GM21786 (cell line): ENCODE data around the gene TRPM8.

Experiments used
- ATAC-seq: cut with Tn5 transposase; IDR thresholded peaks from one replicate; pipeline ENCODE4 v1.9.1; 2021; ENCODE audit not compliant: unreplicated experiment

Gene TRPM8

DNA sequence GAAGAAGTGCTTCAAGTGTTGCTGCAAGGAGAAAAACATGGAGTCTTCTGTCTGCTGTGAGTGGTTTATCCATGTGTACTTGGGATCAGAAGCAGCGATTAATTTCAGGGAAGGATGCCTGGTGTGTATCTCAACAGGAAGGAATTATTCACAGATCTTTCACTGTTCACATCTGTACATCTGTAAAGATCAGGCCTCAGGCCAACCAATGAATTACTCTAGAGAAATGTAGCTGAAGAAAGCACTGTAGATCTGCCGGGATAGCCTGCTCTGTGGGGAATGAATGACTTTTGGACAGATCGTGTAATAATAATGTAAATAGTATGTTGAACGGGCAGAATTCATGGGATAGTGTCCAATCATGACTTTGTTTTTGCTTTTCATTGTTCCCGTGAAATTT lies 79.3 kb downstream of the TRPM8 start:
- no peak for ATAC-seq

DNA sequence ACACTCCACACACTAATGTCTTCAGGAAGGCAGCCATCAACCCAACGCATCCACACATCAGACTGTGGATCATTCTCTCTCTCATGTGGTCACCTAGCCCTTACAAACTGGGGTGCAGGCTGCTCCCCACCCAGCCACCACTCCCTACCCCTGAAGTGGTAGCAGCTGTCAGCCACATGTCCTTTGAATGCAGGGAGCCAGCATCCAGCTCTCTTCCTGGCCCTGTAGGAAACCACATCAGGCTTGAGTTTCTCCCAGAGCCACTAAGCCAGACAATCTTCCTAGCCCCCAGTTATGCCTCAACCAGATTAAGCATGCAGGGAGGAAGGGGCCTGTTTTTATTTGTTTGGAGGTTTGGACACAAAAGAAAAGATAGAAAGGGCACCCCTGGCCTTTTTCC lies 80.5 kb downstream of the TRPM8 start:
- ATAC-seq: no peak

DNA sequence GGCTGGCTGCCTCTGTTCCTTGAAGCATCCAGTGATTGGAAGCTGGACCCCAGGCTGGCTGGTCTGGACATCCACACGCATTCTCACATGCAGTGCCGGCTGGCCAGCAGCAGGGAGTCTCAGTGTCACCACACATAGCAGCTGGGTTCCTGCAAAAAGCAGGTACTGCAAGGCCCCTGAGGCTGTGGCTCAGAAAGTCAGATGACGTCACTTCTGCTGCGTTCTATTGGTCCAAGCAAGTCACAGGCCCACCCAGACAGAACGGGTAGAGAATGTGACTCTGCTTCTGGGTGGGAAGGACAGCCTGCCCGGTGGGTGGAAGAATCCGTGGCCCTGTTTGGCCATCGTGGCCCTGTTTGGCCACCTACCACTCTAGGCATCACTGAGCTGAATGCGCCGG lies 82.0 kb downstream of the TRPM8 start:
- no peak for ATAC-seq

DNA sequence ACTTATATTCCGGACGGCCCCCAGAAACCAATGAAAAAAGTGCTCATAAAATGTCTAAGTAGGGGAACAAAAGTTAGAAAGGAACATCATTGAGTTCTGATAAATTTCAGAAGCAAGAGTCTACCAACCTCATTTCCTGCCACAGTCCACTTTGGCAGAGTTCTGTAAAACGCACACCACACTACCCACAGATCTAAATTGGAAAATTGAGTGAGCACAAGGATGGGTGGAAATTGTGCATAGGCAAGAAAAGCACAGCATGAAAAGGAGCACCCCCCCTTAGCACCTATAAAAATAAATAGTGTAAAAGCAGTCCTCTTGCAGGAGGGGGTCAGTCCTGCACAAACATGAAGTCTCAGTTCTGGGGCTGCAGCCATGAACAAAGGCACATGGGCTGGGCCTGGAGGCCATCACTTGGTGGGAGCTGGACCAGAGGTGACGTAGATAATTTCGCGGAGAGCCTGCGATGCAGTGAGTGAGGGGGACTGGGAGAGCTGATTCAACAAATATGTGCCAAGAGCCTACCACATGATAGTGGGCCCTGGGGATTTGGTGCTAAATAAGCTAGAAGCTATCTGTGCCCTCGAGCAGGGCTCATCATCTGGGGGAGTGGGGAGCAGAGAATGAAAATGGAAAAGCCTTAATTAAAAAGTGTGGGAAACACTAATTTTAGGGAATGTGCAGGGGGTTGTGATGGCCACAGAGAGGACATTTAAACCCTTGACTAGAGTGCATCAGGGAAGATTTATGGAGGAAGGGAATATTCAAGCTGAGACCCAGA lies 84.4 kb downstream of the TRPM8 start:
- no peak for ATAC-seq

DNA sequence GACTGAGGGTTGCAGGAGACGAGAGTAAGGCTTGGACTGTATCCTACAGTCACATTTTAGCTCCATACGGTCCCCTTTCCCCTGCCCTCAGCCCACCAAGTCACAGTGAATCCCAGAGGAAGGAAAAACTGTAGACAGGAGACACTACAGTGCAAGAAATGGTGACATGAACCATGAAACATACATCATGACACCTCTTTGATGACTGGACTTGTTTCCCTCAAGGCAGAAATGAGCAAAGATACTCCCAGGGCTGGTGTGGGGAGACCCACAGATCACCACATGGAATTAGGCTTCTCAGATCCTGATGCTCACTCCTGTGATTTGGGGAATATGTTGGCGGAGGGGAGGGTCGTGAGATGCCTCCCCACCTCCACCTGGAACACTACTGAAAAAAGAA lies 85.1 kb downstream of the TRPM8 start:
- ATAC-seq: no peak

DNA sequence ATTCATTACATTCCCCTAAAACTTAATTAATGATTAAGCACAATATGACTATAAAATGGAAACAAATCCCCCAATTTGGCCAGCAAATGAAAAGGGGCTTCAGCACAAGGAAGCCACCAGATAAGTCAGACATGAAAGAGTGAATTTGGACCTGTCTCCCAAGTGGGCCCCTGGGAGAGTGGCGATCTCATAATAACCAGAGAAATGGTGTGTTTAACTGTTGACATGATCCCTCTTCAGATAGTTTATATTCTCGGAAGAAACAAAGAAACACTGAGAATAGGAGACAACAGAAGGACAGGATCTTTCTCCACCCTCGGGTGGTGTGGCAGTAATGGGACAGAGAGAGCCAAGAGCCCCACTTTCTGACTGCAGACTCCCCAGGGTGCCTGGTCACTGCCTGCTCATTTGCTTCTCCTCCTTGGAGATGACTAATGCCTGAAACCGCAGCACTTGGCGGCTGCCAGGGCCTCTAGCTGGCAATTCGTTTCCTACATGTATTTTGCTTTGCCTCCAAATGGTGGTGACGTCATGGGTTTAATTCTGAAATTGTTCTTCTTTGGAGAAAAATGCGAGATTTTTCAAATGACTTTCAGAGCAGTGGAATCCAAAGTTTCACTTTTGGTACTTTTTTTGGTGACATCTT lies 86.9 kb downstream of the TRPM8 start:
- no peak for ATAC-seq

DNA sequence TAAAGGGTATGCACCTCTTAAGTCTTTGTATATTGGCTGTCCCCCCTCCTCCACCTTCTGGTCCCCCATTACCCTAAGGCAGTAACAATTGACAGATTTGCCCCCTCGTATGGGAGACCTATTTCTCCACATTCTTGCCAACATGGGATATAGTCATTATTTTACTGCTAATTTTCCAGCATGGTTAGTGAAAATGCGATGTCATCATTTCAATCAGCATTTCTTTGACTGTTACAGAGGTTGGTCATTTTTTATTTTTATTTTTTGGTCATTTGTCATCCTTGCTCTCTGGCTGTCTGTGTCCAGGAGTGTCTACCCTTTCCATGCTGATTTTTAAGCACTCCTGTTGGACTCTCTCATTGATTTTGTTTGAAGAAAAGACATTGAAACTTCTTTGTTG lies 88.0 kb downstream of the TRPM8 start:
- no peak for ATAC-seq

DNA sequence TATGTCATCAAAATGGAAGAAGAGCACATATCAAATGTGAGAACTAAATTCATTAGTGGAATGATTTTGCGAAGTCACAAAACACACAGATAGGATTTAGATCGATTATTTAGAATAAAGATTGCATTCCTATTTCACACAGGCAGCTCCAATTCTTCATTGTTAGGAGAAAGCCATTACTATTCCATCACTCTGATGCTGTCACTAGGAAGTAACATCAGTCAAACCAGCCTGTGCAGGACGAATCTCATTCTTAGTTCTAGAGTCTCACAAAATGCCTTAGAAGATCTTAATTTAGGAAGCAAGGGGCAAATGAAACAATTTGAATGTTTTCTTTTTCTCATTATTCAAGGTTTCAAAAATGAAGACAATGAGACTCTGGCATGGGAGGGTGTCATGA lies 89.3 kb downstream of the TRPM8 start:
- no peak for ATAC-seq

DNA sequence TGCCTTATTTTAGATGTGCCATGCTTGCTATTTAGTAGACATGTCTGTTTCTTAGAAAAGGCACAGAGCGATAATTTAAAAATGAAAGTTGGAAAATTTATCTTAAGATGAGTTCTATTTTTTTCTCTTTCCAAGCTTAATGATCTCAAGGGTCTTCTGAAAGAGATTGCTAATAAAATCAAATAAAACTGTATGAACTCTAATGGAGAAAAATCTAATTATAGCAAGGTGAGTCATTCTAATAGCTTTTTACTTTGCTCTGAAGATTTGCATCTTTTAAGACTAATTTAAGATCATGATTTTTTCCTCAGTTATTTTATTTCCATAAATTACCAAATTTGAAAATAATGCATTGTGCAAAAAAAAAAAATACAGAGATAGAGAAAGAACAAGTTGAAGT lies 97.3 kb downstream of the TRPM8 start:
- ATAC-seq: no peak

DNA sequence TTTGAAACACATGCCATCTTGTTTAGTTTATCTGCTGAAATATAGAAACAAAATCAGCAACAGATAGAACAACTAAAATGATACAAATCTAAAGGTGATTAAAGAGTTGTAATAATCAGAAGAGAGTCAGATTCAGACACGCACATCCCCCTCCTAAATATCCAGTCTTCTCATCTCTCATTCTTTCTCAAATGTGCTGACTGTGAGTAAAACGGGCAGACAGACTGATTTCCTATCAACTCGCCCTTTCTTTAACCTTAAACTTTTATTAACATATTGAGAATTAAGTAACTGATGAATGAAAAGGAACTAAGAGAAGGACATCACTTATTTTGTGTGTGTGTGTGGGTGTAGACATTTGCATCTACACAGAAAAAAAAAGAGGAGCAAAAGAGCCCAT lies 98.7 kb downstream of the TRPM8 start:
- ATAC-seq: no peak

DNA sequence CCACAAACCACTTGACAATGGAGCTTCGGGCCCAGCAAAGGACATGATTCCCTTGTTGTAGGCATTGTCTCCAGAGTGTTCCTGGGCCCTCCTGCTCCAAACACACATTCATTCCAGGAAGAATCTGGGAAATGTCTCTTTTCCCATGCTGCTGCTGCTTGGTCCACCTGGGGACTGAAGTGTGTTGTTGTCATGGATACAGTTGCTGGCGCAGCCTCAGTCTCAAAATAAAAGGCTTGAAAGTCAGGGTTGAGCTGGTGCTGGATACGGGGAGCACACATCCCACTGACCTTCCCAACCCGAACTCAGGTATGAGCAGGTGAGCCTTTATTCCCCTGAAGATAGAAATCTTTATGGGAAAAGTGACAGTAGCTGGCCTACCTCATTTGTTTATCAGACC lies 102.7 kb downstream of the TRPM8 start:
- ATAC-seq: no peak

DNA sequence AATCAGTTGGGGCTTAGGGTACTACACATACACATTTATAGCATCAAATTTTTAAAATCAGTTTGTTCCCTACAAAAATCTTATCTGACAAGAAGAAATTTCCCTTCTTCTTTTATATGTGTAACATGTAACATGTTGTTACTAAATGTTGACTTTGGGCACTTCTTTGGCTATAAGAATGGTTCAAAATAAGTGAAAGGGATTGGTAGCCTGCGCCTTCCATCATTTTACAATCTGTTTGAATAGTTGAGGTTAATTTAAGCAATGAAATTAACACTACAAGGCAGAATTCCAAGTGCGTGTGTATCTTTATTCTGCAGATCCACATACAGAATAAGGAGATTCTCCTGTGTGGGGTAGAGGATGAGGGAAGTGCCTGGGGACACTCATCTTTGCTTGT lies 103.2 kb downstream of the TRPM8 start:
- ATAC-seq: no peak

DNA sequence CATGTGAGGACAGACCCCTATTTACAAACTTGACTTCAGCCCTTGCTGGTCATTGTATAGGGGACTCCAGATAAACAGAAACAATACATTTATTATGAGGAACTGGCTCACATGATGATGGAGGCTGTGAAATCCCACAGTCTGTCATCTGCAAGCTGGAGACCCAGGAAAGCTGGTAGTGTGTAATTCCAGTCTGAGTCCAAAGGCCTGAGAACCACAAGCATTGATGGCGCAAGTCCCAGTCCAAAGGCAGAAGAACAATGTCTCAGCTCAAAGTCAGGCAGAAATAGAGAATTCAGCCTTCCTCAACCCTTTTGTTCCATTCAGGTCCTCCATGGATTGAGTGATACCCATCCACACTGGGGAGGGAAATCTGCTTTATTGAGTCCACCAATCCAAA lies 105.3 kb downstream of the TRPM8 start:
- no peak for ATAC-seq

DNA sequence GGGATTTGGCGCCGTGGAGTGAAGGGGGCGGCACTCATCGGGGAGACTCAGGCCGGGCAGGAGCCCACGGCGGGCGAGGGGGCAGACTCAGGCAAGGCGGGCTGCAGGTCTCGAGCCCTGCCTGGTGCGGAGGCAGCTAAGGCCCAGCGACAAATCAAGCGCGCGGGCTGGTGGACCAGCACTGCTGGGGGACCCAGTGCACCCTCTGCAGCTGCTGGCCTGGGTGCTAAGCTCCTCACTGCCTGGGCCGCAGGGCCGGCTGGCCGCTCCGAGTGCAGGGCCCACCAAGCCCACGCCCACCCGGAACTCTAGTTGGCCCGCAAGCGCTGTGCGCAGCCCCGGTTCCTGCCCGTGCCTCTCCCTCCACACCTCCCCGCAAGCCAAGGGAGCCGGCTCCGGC lies 107.1 kb downstream of the TRPM8 start:
- no peak for ATAC-seq

DNA sequence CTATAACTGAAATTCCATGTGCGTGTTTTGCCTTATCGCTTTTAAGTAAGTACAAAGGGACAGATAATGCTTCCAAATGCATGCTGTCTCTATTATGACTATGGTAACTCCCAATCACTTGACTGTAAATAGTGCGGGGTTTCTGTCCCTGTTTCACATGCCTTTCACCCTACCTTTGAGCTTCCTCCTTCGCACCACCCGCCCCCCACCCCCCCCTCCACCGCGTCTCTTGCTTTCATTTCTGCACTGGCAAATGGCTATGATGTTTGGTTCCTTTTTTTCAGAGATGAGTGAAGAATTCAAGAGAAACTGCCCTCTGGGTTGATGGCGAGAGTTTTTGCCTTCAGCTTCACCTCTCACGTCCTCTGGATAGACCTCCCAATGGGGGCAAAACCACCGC lies 108.3 kb downstream of the TRPM8 start:
- ATAC-seq: no peak

DNA sequence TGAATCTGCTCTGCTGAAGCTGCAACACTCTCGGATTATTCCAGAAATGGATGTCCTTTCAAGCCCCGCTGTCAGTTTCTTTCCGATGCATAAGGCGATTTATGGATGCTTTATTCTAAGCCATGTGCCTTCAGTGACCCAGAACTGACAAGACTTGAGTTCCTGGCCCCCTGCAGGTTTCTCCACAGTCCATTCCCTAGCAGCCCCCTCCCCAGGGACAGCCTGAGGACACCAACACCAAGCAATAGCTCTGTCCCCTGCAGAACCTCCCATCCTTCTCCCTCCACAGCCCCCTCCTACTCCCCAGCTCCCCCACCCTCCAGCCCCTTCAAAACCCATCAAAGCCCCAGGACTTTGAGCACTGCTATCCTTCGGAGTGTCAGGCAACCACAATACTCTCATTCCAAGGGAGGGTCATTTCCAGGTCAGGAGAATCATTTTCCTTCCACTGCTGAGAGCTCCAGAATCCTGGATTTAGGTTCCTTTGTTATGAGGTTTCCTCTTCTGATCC lies 108.8 kb downstream of the TRPM8 start:
- ATAC-seq: no peak

DNA sequence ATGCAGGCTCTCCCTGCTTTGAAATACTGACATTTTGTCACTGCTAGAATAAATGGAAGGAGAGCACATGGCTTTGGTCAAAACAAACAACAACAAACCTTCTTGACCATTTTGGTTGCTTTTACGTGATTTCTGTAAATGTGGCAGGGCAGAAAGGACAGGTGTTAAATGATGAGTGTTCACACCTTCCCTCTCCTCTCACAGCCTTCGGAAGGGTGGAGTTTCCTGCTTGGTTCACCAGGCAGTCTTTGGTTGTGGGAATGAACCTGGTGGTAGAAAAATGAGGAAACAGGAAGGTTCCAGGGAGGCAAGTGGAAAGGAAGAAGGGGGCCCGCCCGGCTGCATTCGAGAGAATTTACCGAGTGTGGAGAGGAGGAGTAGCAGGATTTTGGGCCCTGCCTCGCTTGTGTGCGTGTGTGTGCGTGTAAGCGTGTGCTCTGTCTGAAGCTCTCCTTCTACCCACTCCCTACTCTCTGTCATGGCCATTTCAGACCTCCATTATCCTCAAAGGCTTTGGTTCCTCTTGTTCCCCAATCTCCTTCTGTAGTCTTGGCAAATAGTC lies 109.6 kb downstream of the TRPM8 start:
- ATAC-seq: no peak

DNA sequence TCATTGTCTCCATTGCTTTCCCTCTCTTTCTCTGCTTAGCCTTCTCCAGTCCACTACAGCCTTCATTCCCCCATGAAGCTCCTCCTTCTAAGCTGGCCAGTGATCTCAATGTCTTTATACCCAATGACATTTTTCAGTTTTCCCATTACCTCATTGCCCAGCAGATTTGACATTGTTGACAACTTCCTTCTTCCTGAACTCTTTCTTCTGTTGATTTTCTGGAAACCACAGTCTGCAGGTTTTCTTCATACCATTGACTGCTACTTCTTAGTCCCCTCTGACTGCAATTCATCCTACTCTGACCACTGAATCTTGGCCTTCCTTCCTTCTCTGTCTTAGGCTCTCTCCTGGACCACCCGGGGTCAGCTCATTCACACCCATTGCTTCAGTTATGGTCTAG lies 110.5 kb downstream of the TRPM8 start:
- ATAC-seq: no peak

DNA sequence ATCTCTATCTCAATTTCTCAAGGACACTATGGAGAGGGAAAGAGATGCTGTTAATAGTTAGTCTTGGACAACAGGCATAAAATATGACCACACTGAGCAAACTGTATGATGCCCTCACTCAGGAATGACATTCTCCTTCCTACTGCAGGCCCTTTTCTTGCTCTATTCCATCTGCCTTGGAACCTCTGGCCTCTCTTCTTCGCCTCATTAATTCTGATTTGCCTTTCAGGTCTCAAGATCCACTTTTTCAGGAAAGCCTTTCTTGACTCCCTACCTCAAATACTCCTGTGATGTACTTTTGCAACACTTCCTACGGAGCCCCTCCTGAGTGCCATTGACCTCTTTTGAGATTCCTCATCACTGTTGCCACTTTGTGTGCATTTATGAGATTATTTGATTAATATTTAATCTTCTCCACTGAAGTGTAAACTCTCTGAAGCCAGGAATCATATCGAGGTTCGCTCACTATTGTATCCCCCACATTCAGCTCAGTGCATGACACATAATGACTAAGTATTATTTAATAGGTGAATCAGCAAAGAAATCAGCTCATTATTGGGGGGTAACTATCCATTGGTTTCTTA lies 112.1 kb downstream of the TRPM8 start:
- no peak for ATAC-seq

DNA sequence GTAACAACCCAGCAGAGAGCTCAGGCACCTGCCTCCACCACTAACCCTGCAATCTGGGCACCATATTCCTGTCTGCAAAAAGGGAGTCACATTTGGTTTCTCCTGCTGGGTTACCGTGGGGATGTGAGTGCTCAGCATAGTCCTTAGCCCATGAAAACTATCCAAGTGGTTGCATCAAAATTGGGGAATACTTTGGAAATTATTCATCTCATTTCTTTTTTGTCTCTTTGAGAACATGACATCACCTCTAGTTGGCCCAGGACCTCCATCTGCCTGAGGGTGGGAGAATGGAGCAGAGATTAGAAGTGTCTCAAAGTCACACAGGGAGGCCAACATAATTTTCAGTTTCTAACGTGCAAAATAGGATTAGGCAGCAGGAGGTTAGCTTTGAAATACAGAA lies 114.0 kb downstream of the TRPM8 start:
- ATAC-seq: no peak

DNA sequence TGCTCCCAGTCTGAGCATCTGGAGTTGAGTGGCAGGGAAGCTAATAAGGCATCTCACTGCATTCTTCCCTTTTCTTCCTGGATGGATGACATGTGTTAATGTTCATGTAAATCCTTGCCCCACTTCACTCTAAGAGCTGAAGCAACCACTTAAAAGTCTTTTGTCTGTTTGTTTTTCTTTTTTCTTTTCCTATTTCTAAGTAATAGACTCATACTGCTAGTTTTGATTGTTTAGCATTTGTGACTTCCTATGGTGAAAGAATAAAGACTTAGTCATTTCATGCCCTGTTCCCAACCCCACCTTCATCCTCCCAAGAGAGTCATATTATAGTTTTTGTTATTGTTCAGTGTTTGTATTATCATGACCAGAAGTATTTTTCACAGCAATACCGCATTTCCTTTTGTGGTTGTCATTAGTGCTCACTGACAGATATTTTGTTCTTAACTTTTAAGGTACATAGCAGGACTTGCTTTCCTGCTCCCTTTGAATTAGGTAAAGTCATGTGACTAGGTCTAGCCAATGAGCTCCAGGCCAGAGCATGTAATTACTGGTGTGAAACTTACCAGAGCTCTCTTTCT lies 115.2 kb downstream of the TRPM8 start:
- no peak for ATAC-seq

DNA sequence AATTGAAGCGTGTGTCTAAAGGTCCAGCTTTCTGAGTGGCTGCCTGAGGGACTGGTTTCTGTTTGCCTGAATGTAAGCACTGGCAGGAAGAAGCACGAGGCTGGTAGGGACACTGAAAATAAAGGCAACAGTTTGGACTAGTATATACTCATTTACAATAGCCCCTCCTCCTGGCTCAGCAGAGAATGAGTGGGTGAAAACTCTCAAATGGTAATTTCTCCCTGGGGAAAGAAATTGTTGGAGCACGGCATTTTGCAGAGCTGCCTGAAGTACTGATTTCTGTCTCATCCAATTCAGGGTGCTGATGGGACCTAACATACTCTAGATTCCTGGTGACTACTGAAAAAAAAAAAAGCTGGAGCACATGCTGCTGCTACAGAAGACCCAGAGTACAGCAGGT lies 116.0 kb downstream of the TRPM8 start:
- ATAC-seq: no peak
